K562 (cell line): ENCODE measurements around the gene SUCLG1. TPM values are rescaled to one million over a fixed set of nuclear protein-coding genes. Genes with fewer than 3 reads are reported as not detected.
A peak's percentile ranks its signal among the peaks of the same experiment; 100 is the strongest.

Source experiments
- ATAC-seq: fragments of 200-7000 bp; cut with Tn5 transposase; 3 replicates; pipeline ENCODE4 v1.9.1; 2020; ENCODE audit warnings: moderate library complexity
- BruUV-seq: library from RNA; stranded (reverse); fragments of 400-500 nt; replicated peaks from 2 replicates; lab custom pipeline; 2021; lab: Mats Ljungman, UMichigan
- CTCF ChIA-PET: fragments of 300-600 bp; formaldehyde crosslinking; extraction: SDS; loops from one replicate; lab custom pipeline; 2021; ENCODE audit warnings: low intra/inter-chr PET ratio; lab: Yijun Ruan, JAX
- POLR2A ChIA-PET: fragments of 300-600, 350-650 bp; sonication (Branson Sonifier 250); formaldehyde crosslinking; extraction: SDS; loops from one replicate; lab custom pipeline; 2021; ENCODE audit warnings: antibody characterized with exemption, inconsistent platforms; lab: Yijun Ruan, JAX
- DNase-seq, 4 experiments: peaks; one replicate each; pipeline versions ENCODE4 v3.0.0 to v3.0.0-alpha.2; 2011 to 2018; ENCODE audit warnings: low spot score in 3 of 4, mixed read lengths in 3 of 4; ENCODE audit errors: extremely low read depth in 1 of 4
- FAIRE-seq: peaks from 2 replicates; lab custom pipeline; 2011; peaks lifted over from hg19 to GRCh38; lab: Jason Lieb, UNC
- H2AFZ ChIP-seq: 2 replicates; pipeline ENCODE4 v1.6.0; 2011; ENCODE audit warnings: low read depth, low read length, control low read depth, inconsistent platforms
- H3K27ac ChIP-seq: fragments of 200-600 bp; 3 replicates; pipeline ENCODE4 v1.8.0; 2011; ENCODE audit warnings: low read depth, mild to moderate bottlenecking, control low read depth, inconsistent platforms, low read length, moderate library complexity, mixed read lengths; ENCODE audit errors: extremely low read depth
- H3K27me3 ChIP-seq, 2 experiments: fragments of 300-600 bp in 1 of 2; 2 replicates in 1 of 2; 3 replicates in 1 of 2; pipeline versions ENCODE4 v1.6.0 to v1.8.0; 2011; ENCODE audit warnings: inconsistent platforms in 2 of 2, low read length in 2 of 2, mild to moderate bottlenecking in 1 of 2, mixed read lengths in 1 of 2, moderate library complexity in 1 of 2; ENCODE audit not compliant: control insufficient read depth in 2 of 2, insufficient read depth in 2 of 2
- H3K36me3 ChIP-seq: fragments of 300-600 bp; 3 replicates; pipeline ENCODE4 v1.8.0; 2011; ENCODE audit warnings: mild to moderate bottlenecking, low read length, inconsistent platforms; ENCODE audit not compliant: control insufficient read depth, insufficient read depth
- H3K4me1 ChIP-seq, 2 experiments: fragments of 200-600 bp in 1 of 2; replicated peaks in 1 of 2; 2 replicates in 1 of 2; 3 replicates in 1 of 2; pipeline versions ENCODE4 v1.5.1 to v1.8.0; 2011; ENCODE audit warnings: inconsistent platforms in 2 of 2, low read length in 2 of 2, mild to moderate bottlenecking in 1 of 2, mixed read lengths in 1 of 2, moderate library complexity in 1 of 2; ENCODE audit not compliant: control insufficient read depth in 2 of 2, insufficient read depth in 2 of 2
- H3K4me2 ChIP-seq: 2 replicates; pipeline ENCODE4 v1.6.1; 2011; ENCODE audit warnings: low read length, control low read depth, inconsistent platforms, mixed read lengths; ENCODE audit not compliant: insufficient read depth
- H3K4me3 ChIP-seq: fragments of 200-600 bp; sonication (generic), shearing (Covaris generic); 2 replicates; pipeline ENCODE4 v1.5.1; 2016; ENCODE audit warnings: control low read depth, inconsistent platforms
- H3K79me2 ChIP-seq: fragments of 200-600 bp; 3 replicates; pipeline ENCODE4 v1.8.0; 2011; ENCODE audit warnings: low read length, inconsistent platforms; ENCODE audit not compliant: control insufficient read depth, insufficient read depth
- H3K9ac ChIP-seq, 2 experiments: 2 replicates each; pipeline versions ENCODE4 v1.6.0 to v1.6.1; 2011; ENCODE audit warnings: low read depth in 2 of 2, low read length in 2 of 2, control low read depth in 1 of 2, inconsistent platforms in 1 of 2, mild to moderate bottlenecking in 1 of 2, mixed read lengths in 1 of 2; ENCODE audit not compliant: insufficient read depth in 1 of 2
- H3K9me1 ChIP-seq: one replicate; pipeline ENCODE4 v1.6.0; 2011; ENCODE audit warnings: inconsistent platforms, mild to moderate bottlenecking, low read length, moderate library complexity; ENCODE audit not compliant: control insufficient read depth, insufficient read depth
- H3K9me3 ChIP-seq: replicated peaks from 2 replicates; pipeline ENCODE4 v1.5.1; 2011; ENCODE audit warnings: low read depth, low read length, inconsistent platforms; ENCODE audit not compliant: control insufficient read depth, insufficient read depth
- H4K20me1 ChIP-seq: replicated peaks from 2 replicates; pipeline ENCODE4 v1.6.1; 2011; ENCODE audit warnings: low read length, inconsistent platforms, mixed read lengths; ENCODE audit not compliant: control insufficient read depth, insufficient read depth
- CCNT2 ChIP-seq: IDR thresholded peaks from 2 replicates; pipeline ENCODE4 v1.6.1; 2011; ENCODE audit warnings: borderline replicate concordance, low read depth, mild to moderate bottlenecking, moderate library complexity, mixed read lengths, low read length; ENCODE audit not compliant: insufficient read length; ENCODE audit errors: extremely low read depth
- CTBP1 ChIP-seq: fragments of 450-650 bp; IDR thresholded peaks from 2 replicates; pipeline ENCODE4 v1.6.1; 2016; ENCODE audit warnings: borderline replicate concordance
- GTF2E2 ChIP-seq: fragments of 200-800 bp; sonication (Bioruptor generic); IDR thresholded peaks from 2 replicates; pipeline ENCODE4 v1.6.1; 2016; ENCODE audit warnings: missing genetic modification characterization, missing compliant biosample characterization
- SMARCA5 ChIP-seq: fragments of 450-650 bp; IDR thresholded peaks from 2 replicates; pipeline ENCODE4 v1.6.1; 2016
- XRCC3 ChIP-seq: fragments of 450-650 bp; IDR thresholded peaks from 2 replicates; pipeline ENCODE4 v1.6.1; 2017; ENCODE audit warnings: mild to moderate bottlenecking, moderate library complexity
- ZBTB40 ChIP-seq, 2 experiments: fragments of 450-650 bp in 1 of 2; sonication (generic) in 1 of 2; formaldehyde crosslinking in 1 of 2; IDR thresholded peaks; 2 replicates each; pipeline versions ENCODE4 v1.7.1 to v1.9.0; 2016 to 2022; ENCODE audit warnings: inconsistent platforms in 1 of 2, mild to moderate bottlenecking in 1 of 2, missing genetic modification reagents in 1 of 2
- ZKSCAN1 ChIP-seq: fragments of 150-350 bp; IDR thresholded peaks from 2 replicates; pipeline ENCODE4 v1.6.1; 2016; ENCODE audit warnings: low read depth, low read length
- ZNF212 ChIP-seq: fragments of 450-650 bp; formaldehyde crosslinking; IDR thresholded peaks from 2 replicates; pipeline ENCODE4 v1.4.0; 2020; ENCODE audit warnings: mild to moderate bottlenecking
- ZSCAN32 ChIP-seq: fragments of 450-650 bp; formaldehyde crosslinking; IDR thresholded peaks from 2 replicates; pipeline ENCODE4 v1.4.0; 2020; ENCODE audit warnings: mild to moderate bottlenecking, moderate library complexity
- WGBS: fragments of 100-300 bp; shearing (Covaris generic); methylation state at CpG from one replicate; pipeline ENCODE4 v1.1.6; 2016; ENCODE audit warnings: low coverage, mixed read lengths; ENCODE audit not compliant: insufficient coverage; ENCODE audit errors: missing lambda C conversion rate; 5-methylcytosine and 5-hydroxymethylcytosine counted together
- in situ Hi-C: fragments of 300-500 bp; cut with MboI; formaldehyde crosslinking; loops from 4 replicates; pipeline ENCODE4 v1.15.0; 2018; ENCODE audit warnings: inconsistent platforms, mixed read lengths
- intact Hi-C: fragments of 100-400 bp; cut with micrococcal nuclease; formaldehyde crosslinking; loops from 2 replicates; pipeline ENCODE4 v1.14.2; 2022
- polyA plus RNA-seq, 8 experiments: library from polyadenylated mRNA; depleted of rRNA in 4 of 8; stranded (reverse) in 5 of 8; unstranded in 3 of 8; fragments of >200 nt; fragmentation: Nextera tagmentation in 2 of 8; fragmentation: Illumina TruSeq in 1 of 8; extraction: Ambion mirVana in 2 of 8; extraction: Trizol in 1 of 8; gene quantifications; 2 replicates each; pipeline versions ENCODE4 v1.2.1 to v1.2.3, GENCODE V29; 2011 to 2014; ENCODE audit warnings: inconsistent platforms in 1 of 8, missing spikeins in 1 of 8
- total RNA-seq, 7 experiments: library from RNA; depleted of rRNA in 6 of 7; stranded (reverse); fragments of >200 nt in 6 of 7; fragmentation: Illumina TruSeq in 2 of 7; extraction: Trizol in 2 of 7; gene quantifications; 2 replicates each; pipeline versions ENCODE4 v1.2.1 to v1.2.3, GENCODE V29; 2011 to 2021; ENCODE audit warnings: low replicate concordance in 1 of 7
- TF ChIP-seq, protein P1 (sequence below): sonication (generic); formaldehyde crosslinking; IDR thresholded peaks from 2 replicates; pipeline ENCODE4 v1.4.0; 2020; ENCODE audit warnings: mild to moderate bottlenecking, missing genetic modification reagents

The SUCLG1 gene
- total and polyA plus RNA-seq, 9 of the 15 experiments (the other 6 are each of a cell fraction or from before 2014, with no cell fraction given): 90.5 to 325 (median 115) TPM

DNA sequence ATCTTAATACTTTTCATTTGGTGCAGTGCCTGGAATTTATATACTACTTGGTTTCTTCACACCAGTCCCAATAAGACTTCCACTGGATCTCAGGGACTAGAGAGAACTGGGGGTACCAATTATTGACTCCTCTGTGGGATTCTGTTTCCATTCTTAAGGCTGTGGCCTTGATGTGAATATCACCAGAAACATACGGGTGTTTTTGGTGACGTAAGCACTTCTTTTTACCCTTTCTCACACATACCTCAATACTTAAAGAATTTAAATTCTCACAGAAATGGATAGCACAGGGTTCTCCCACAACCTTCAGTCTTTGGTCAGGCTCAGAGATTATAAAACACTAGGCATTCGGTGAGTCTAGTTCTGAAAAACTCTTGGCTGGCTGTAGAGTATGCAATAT is 84.1 kb downstream of the SUCLG1 start (continued):
- TF ChIP-seq GTF2E2 (tag) (no peak), ZSCAN32 (CRISPR knock-in tag) (no peak), CTBP1 (no peak)
- TF ChIP-seq, protein P1, sequence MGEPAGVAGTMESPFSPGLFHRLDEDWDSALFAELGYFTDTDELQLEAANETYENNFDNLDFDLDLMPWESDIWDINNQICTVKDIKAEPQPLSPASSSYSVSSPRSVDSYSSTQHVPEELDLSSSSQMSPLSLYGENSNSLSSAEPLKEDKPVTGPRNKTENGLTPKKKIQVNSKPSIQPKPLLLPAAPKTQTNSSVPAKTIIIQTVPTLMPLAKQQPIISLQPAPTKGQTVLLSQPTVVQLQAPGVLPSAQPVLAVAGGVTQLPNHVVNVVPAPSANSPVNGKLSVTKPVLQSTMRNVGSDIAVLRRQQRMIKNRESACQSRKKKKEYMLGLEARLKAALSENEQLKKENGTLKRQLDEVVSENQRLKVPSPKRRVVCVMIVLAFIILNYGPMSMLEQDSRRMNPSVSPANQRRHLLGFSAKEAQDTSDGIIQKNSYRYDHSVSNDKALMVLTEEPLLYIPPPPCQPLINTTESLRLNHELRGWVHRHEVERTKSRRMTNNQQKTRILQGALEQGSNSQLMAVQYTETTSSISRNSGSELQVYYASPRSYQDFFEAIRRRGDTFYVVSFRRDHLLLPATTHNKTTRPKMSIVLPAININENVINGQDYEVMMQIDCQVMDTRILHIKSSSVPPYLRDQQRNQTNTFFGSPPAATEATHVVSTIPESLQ (CRISPR knock-in tag): no peak

DNA sequence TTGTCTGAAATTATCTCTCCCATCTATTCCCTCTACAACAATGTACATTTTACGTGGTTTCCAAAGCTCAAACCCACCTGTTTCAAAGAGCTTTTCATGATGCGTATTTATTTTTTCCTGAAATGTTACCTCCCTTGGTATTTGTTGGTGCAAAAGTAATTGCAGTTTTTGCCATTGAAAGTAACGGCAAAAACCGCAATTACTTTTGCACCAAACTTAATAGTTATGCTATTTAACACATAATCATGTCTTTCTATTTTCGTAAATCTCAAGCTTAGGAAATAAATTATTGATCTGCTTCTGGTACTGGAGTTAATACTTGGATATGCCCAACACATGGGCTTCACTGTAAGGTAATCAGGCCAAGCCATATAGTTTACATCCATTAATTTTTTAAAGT is 85.2 kb downstream of the SUCLG1 start:
- Histone ChIP-seq H2AFZ (no peak overlapping the region), H3K9me1 (no peaks in the 10 kb centered on the region), H3K27ac (no peak overlapping the region), H3K9ac (no peak overlapping the region), H4K20me1 (no peaks in the 10 kb centered on the region), H3K4me3 (no peak overlapping the region), H3K9me3 (no peaks in the 10 kb centered on the region), H3K36me3 (no peaks in the 10 kb centered on the region), H3K4me2 (no peak overlapping the region), H3K79me2 (no peaks in the 10 kb centered on the region), H3K27me3 (no peaks in the 10 kb centered on the region), H3K4me1 (no peaks in the 10 kb centered on the region)
- POLR2A ChIA-PET: no interaction called here
- WGBS: under 1% methylated on average over 5 of the region's 5 CpGs
- in situ Hi-C loops (no loop called here), intact Hi-C loops (no loop called here)
- no peak for DNase-seq
- ATAC-seq: no peak
- TF ChIP-seq CCNT2: no peak
- TF ChIP-seq SMARCA5: no peak
- no peak for TF ChIP-seq XRCC3
- peak; percentile 62 for TF ChIP-seq ZBTB40 (IDR thresholded peaks at IDR 0.05)
- TF ChIP-seq ZBTB40 (CRISPR knock-in tag; IDR thresholded peaks at IDR 0.05): no peak
- TF ChIP-seq ZNF212: no peak
- no peak for TF ChIP-seq ZKSCAN1
- TF ChIP-seq, all 486 proteins: peak for 1
- no TSS peak for BruUV-seq
- CTCF ChIA-PET: no interaction called here
- FAIRE-seq: no peak
